MM.1S (cell line): ENCODE data around the gene SEZ6L.

Source experiments
- EZH2 ChIP-seq: fragments of 300-600 bp; sonication (generic); optimal IDR thresholded peaks from 2 replicates; pipeline ENCODE3; 2017; ENCODE audit warnings: low read depth, mild to moderate bottlenecking, antibody characterized with exemption, low read length, mixed read lengths
- TF ChIP-seq, protein P1 (sequence below): fragments of 300-600 bp; sonication (generic); IDR thresholded peaks from 2 replicates; pipeline ENCODE4 v1.5.1; 2016; ENCODE audit warnings: antibody characterized with exemption, low read length, mixed read lengths

DNA sequence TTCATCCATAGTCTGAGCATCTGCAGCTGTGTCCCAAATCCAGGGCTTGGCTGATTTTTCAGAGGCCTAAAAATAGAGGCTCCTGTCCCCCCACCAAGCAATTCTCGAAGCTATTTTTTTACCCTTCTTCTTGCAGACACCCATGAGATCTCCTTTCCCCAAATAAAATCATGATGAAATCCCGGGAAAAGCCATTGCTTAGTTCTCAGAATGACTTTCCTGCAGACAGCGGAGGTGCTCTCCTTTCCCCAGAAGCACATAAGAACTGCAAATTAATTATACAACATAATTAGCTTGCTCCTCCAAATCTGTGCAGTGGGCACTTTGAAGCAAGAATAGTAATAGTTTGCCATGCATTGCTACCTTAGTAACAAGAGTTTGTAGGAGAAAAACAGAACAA, 176.2 kb downstream of the SEZ6L start:
- TF ChIP-seq, protein P1, sequence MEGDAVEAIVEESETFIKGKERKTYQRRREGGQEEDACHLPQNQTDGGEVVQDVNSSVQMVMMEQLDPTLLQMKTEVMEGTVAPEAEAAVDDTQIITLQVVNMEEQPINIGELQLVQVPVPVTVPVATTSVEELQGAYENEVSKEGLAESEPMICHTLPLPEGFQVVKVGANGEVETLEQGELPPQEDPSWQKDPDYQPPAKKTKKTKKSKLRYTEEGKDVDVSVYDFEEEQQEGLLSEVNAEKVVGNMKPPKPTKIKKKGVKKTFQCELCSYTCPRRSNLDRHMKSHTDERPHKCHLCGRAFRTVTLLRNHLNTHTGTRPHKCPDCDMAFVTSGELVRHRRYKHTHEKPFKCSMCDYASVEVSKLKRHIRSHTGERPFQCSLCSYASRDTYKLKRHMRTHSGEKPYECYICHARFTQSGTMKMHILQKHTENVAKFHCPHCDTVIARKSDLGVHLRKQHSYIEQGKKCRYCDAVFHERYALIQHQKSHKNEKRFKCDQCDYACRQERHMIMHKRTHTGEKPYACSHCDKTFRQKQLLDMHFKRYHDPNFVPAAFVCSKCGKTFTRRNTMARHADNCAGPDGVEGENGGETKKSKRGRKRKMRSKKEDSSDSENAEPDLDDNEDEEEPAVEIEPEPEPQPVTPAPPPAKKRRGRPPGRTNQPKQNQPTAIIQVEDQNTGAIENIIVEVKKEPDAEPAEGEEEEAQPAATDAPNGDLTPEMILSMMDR, result no peak
- TF ChIP-seq EZH2, result no peak
